ENCODE measurements around the gene CAMTA2.

Gene CAMTA2

GRCh38 chr17:5002121-5002788 is 14.8 kb upstream of the CAMTA2 start:
- FAIRE-seq = no peak
- DNase-seq (ENCODE audit: low spot score) = no peak

- FAIRE-seq = no peak
These were observed 12.8 kb upstream of the CAMTA2 start for GRCh38 chr17:5000237-5000639.

GRCh38 chr17:4999430-5000093 is 12.1 kb upstream of the CAMTA2 start:
- FAIRE-seq = no peak
- no peak for DNase-seq (ENCODE audit: low spot score)

More at GRCh38 chr17:5000237-5000639, 12.8 kb upstream of the CAMTA2 start:
- DNase-seq (ENCODE audit: low spot score) = no peak

- no peak for DNase-seq (ENCODE audit: low spot score)
These were observed 11.4 kb upstream of the CAMTA2 start for GRCh38 chr17:4998732-4999429.

GRCh38 chr17:4998027-4998731 is 10.7 kb upstream of the CAMTA2 start:
- DNase-seq (ENCODE audit: low spot score) = no peak

More at GRCh38 chr17:4998732-4999429, 11.4 kb upstream of the CAMTA2 start:
- no peak for FAIRE-seq

GRCh38 chr17:4997302-4998026 is 10.0 kb upstream of the CAMTA2 start, which contains the start of the genes INCA1 and KIF1C:
Gene INCA1, minus strand, starts transcription at chr17:4997522. Its CDS starts 3,085 bp downstream, at chr17:4994437.
Gene KIF1C, plus strand, starts transcription at chr17:4997950. Its CDS starts 2,297 bp downstream, at chr17:5000247.
- FAIRE-seq (no peak), DNase-seq (ENCODE audit: low spot score) (peak; percentile 92)

More at GRCh38 chr17:4998027-4998731, 10.7 kb upstream of the CAMTA2 start:
- no peak for FAIRE-seq

GRCh38 chr17:4994081-4994595 is 6.7 kb upstream of the CAMTA2 start:
- no peak for DNase-seq (ENCODE audit: low spot score)
- FAIRE-seq = no peak

- no peak for FAIRE-seq
- no peak for DNase-seq (ENCODE audit: low spot score)
These were observed 492 bp upstream of the CAMTA2 start for GRCh38 chr17:4987767-4988567.

- FAIRE-seq (no peak), DNase-seq (ENCODE audit: low spot score) (no peak)
These were observed 1.1 kb downstream of the CAMTA2 start for GRCh38 chr17:4986403-4986802.

GRCh38 chr17:4982305-4982704 is 5.2 kb downstream of the CAMTA2 start:
- FAIRE-seq (no peak), DNase-seq (ENCODE audit: low spot score) (no peak)

- FAIRE-seq = no peak
- peak; percentile 40 for DNase-seq (ENCODE audit: low spot score)
These were observed 6.7 kb downstream of the CAMTA2 start for GRCh38 chr17:4980644-4981216.

GRCh38 chr17:4978726-4979125 is 8.7 kb downstream of the CAMTA2 start:
- no peak for FAIRE-seq
- DNase-seq (ENCODE audit: low spot score) = no peak

- FAIRE-seq = no peak
- no peak for DNase-seq (ENCODE audit: low spot score)
These were observed 13.3 kb downstream of the CAMTA2 start for GRCh38 chr17:4974115-4974670.

- no peak for DNase-seq (ENCODE audit: low spot score)
- no peak for FAIRE-seq
These were observed 14.0 kb downstream of the CAMTA2 start for GRCh38 chr17:4973256-4974114.

- no peak for FAIRE-seq
These were observed 14.7 kb downstream of the CAMTA2 start for GRCh38 chr17:4972752-4973151.

GRCh38 chr17:4972322-4972721 is 15.2 kb downstream of the CAMTA2 start:
- no peak for DNase-seq (ENCODE audit: low spot score)
- no peak for FAIRE-seq

More at GRCh38 chr17:4972752-4973151, 14.7 kb downstream of the CAMTA2 start:
- no peak for DNase-seq (ENCODE audit: low spot score)

GRCh38 chr17:4971826-4972225 is 15.6 kb downstream of the CAMTA2 start:
- FAIRE-seq = no peak
- no peak for DNase-seq (ENCODE audit: low spot score)

- no peak for DNase-seq (ENCODE audit: low spot score)
- FAIRE-seq = no peak
These were observed 17.2 kb downstream of the CAMTA2 start for GRCh38 chr17:4970273-4970672.
